ENCODE measurements around the gene RFC4. TPM values are rescaled to one million over a fixed set of nuclear protein-coding genes. Genes with fewer than 3 reads are reported as not detected.
"Not testable (repeated sequence)": the region's sequence is repeated elsewhere in the genome, so short reads cannot be mapped to it uniquely, and the experiment has no call there.

Gene RFC4
- total and polyA plus RNA-seq, 5 experiments from 2014 or later, result 19.2 to 25.3 (median 21.4) TPM

DNA sequence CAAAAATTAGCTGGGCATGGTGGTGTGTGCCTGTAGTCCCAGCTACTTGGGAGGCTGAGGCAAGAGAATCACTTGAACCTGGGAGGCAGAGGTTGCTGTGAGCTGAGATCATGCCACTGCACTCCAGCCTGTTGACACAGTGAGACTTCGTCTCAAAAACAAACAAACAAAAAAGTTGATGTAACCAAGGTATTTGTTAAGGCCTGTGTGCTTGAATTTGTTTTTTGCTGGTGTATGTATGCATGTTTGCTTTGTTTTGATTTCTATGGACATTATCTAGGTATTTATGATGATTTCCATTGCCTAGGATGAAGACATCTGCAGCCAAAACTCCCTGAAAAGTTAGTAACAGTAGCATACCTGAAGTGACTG is 16.1 kb upstream of the RFC4 start:
- Mint-ChIP-seq H3K27me3 (peaks cover 14 to 28% (median 23%) of the 10 kb centered on the region in 5 donors), H3K4me1 (peaks cover 5 to 19% (median 14%) of the 10 kb centered on the region in 4 donors)
- POLR2A ChIA-PET, result interaction anchor here (1.6 to 1.9 kb wide), 3 partner anchors 38 to 206 kb away, joined by 4 to 14 read pairs (median 9); partner anchors contain the start of gene EIF4A2
- not testable (repeated sequence) for ATAC-seq, DNase-seq, H3K36me3 Mint-ChIP-seq, H3K9me3 Mint-ChIP-seq, H3K4me3 Mint-ChIP-seq, H3K27ac Mint-ChIP-seq

- POLR2A ChIA-PET, result interaction anchor here (1.0 to 1.9 kb wide), 4 partner anchors 38 to 246 kb away, joined by 3 to 14 read pairs (median 6); partner anchors contain the start of gene EIF4A2
- peak in 4 of 10 donors; percentile 23 to 55 (median 54) for DNase-seq
These were observed 15.4 kb upstream of the RFC4 start for GRCh38 chr3:186821429-186822387.

DNA sequence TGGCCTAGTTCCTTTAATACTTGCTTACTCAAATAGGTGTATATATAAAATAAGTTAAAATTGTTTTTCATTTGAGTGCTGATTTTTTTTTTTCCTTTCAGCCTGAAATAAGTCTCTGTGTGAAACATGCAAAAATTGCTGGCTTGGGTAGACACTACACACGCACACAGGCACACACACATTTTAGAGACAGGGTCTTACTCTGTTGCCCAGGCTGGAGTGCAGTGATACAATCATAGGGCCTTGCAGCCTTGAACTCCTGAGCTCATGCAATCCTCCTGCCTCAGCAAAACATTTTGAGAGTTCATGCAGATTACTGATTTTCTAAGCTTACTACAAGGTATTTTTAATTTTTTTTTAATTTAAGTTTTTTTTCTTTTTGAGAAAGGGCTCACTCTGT is 12.7 kb upstream of the RFC4 start:
- ATAC-seq (no peak), DNase-seq (no peak)
- POLR2A ChIA-PET, result interaction anchor here (1.4 kb wide), 1 partner anchor 36 kb away, joined by 4 read pairs; the partner anchor contains the start of gene EIF4A2
- Mint-ChIP-seq H3K27me3 (peaks cover 0 to 2% (median 1%) of the 10 kb centered on the region in 5 donors), H3K36me3 (no peaks in the 10 kb centered on the region), H3K27ac (no peak overlapping the region), H3K9me3 (no peaks in the 10 kb centered on the region), H3K4me1 (no peaks in the 10 kb centered on the region), H3K4me3 (no peak overlapping the region)

More at GRCh38 chr3:186821429-186822387, 15.4 kb upstream of the RFC4 start:
- peaks cover 5 to 17% (median 14%) of the 10 kb centered on the region in 4 donors for H3K4me1 Mint-ChIP-seq
- ATAC-seq, result peak in 1 of 2 donors; percentile 34
- H3K27ac Mint-ChIP-seq, result no peak overlapping the region
- H3K36me3 Mint-ChIP-seq, result no peaks in the 10 kb centered on the region
- H3K27me3 Mint-ChIP-seq, result peaks cover 14 to 25% (median 23%) of the 10 kb centered on the region in 5 donors
- H3K4me3 Mint-ChIP-seq, result no peak overlapping the region
- H3K9me3 Mint-ChIP-seq, result no peaks in the 10 kb centered on the region

GRCh38 chr3:186818516-186818915 is 12.2 kb upstream of the RFC4 start:
- no peak overlapping the region for H3K4me3 Mint-ChIP-seq
- no peak overlapping the region for H3K27ac Mint-ChIP-seq
- ATAC-seq (no peak), DNase-seq (no peak)
- H3K4me1 Mint-ChIP-seq, result no peaks in the 10 kb centered on the region
- POLR2A ChIA-PET, result interaction anchor here (0.5 kb wide), 1 partner anchor 152 kb away, joined by 3 read pairs; no protein-coding TSS in a partner anchor
- H3K9me3 Mint-ChIP-seq, result no peaks in the 10 kb centered on the region
- no peaks in the 10 kb centered on the region for H3K36me3 Mint-ChIP-seq
- peaks cover 0 to 5% (median 1%) of the 10 kb centered on the region in 5 donors for H3K27me3 Mint-ChIP-seq

- POLR2A ChIA-PET, result no interaction called here
- Mint-ChIP-seq H3K27ac (no peak overlapping the region), H3K36me3 (no peaks in the 10 kb centered on the region), H3K27me3 (peaks cover 0 to 5% (median 2%) of the 10 kb centered on the region in 5 donors), H3K4me1 (no peaks in the 10 kb centered on the region), H3K4me3 (no peak overlapping the region), H3K9me3 (no peaks in the 10 kb centered on the region)
- ATAC-seq, result no peak
- no peak for DNase-seq
These were observed 9.2 kb upstream of the RFC4 start for GRCh38 chr3:186815435-186815834.

GRCh38 chr3:186814100-186814499 is 7.8 kb upstream of the RFC4 start:
- POLR2A ChIA-PET, result no interaction called here
- H3K27ac Mint-ChIP-seq, result no peak overlapping the region
- no peak overlapping the region for H3K4me3 Mint-ChIP-seq
- no peaks in the 10 kb centered on the region for H3K36me3 Mint-ChIP-seq
- ATAC-seq (no peak), DNase-seq (no peak)
- H3K4me1 Mint-ChIP-seq, result no peaks in the 10 kb centered on the region
- H3K9me3 Mint-ChIP-seq, result no peaks in the 10 kb centered on the region
- peaks cover 0 to 5% (median 2%) of the 10 kb centered on the region in 5 donors for H3K27me3 Mint-ChIP-seq

DNA sequence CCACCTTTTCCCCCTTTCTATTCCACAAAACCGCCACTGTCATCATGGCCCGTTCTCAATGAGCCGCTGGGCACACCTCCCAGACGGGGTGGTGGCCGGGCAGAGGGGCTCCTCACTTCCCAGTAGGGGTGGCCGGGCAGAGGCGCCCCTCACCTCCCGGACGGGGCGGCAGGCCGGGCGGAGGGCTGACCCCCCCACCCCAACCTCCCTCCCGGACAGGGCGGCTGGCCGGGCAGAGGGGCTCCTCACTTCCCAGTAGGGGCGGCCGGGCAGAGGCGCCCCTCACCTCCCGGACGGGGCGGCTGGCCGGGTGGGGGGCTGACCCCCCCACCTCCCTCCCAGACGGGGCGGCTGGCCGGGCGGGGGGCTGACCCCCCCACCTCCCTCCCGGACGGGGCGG is 5.0 kb upstream of the RFC4 start:
- DNase-seq, H3K9me3 Mint-ChIP-seq, POLR2A ChIA-PET, H3K27ac Mint-ChIP-seq, H3K36me3 Mint-ChIP-seq, ATAC-seq, H3K4me3 Mint-ChIP-seq, H3K27me3 Mint-ChIP-seq: not testable (repeated sequence)
- H3K4me1 Mint-ChIP-seq, result peaks cover 4 to 11% (median 11%) of the 10 kb centered on the region in 4 donors

GRCh38 chr3:186810336-186810996 is 4.2 kb upstream of the RFC4 start:
- POLR2A ChIA-PET, result no interaction called here
- Mint-ChIP-seq H3K27ac (no peak overlapping the region), H3K27me3 (peaks cover 0 to 5% (median 2%) of the 10 kb centered on the region in 5 donors), H3K9me3 (no peaks in the 10 kb centered on the region), H3K4me1 (peaks cover 4 to 19% (median 14%) of the 10 kb centered on the region in 4 donors), H3K4me3 (no peak overlapping the region), H3K36me3 (no peaks in the 10 kb centered on the region)
- no peak for DNase-seq
- no peak for ATAC-seq

- DNase-seq (no peak), ATAC-seq (peak in 1 of 2 donors; percentile 39)
- Mint-ChIP-seq H3K27ac (peak overlapping the region; percentile 93 to 99 (median 96)), H3K4me1 (peaks cover 4 to 31% (median 21%) of the 10 kb centered on the region in 4 donors), H3K36me3 (peaks cover 0 to 16% (median 0%) of the 10 kb centered on the region in 3 donors), H3K27me3 (no peaks in the 10 kb centered on the region), H3K9me3 (no peaks in the 10 kb centered on the region), H3K4me3 (peak overlapping the region; percentile 84 to 97 (median 96))
- POLR2A ChIA-PET, result interaction anchor here (0.6 to 8.2 kb wide), 4 partner anchors 24 to 870 kb away, joined by 3 to 97 read pairs (median 9); partner anchors contain the start of gene EIF4A2
These were observed 949 bp upstream of the RFC4 start for GRCh38 chr3:186807231-186807630.

- not testable (repeated sequence) for H3K4me3 Mint-ChIP-seq, H3K27ac Mint-ChIP-seq, H3K27me3 Mint-ChIP-seq, ATAC-seq, DNase-seq, H3K9me3 Mint-ChIP-seq
- POLR2A ChIA-PET, result interaction anchor here (8.2 kb wide), 1 partner anchor 20 kb away, joined by 97 read pairs; the partner anchor contains the start of gene EIF4A2
- H3K4me1 Mint-ChIP-seq, result peaks cover 4 to 44% (median 30%) of the 10 kb centered on the region in 4 donors
- peaks cover 0 to 41% (median 0%) of the 10 kb centered on the region in 3 donors for H3K36me3 Mint-ChIP-seq
These were observed 2.8 kb downstream of the RFC4 start for GRCh38 chr3:186803447-186803846.

DNA sequence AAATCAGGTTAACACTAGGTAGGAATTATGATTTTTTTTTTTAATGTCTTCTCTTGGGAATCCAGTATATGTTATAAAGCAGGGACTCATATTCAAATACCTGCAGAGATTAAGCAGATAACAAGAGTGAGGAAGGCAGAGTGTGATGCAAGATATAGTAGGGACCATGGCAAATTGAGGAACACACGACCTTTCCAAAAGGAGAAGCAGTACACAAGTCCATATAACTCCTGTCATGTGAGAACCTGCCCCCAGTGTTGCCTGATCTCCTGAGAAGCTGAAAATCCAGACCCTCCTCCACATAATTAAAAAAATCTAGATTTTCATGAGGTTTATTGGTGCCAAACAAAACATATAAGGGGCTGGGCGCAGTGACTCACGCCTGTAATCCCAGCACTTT is 3.6 kb downstream of the RFC4 start:
- H3K4me1 Mint-ChIP-seq, result peaks cover 4 to 46% (median 30%) of the 10 kb centered on the region in 4 donors
- no peak overlapping the region for H3K4me3 Mint-ChIP-seq
- ATAC-seq (no peak), DNase-seq (no peak)
- POLR2A ChIA-PET, result interaction anchor here (8.2 kb wide), 1 partner anchor 19 kb away, joined by 97 read pairs; the partner anchor contains the start of gene EIF4A2
- peak overlapping the region in 1 of 10 donors; percentile 53 for H3K27ac Mint-ChIP-seq
- no peaks in the 10 kb centered on the region for H3K27me3 Mint-ChIP-seq
- H3K9me3 Mint-ChIP-seq, result no peaks in the 10 kb centered on the region
- H3K36me3 Mint-ChIP-seq, result peaks cover 0 to 46% (median 0%) of the 10 kb centered on the region in 3 donors

GRCh38 chr3:186800285-186800684 is 6.0 kb downstream of the RFC4 start:
- H3K27ac Mint-ChIP-seq, result peak overlapping the region in 3 of 10 donors; percentile 10 to 77 (median 40)
- peak overlapping the region in 1 of 10 donors; percentile 22 for H3K4me3 Mint-ChIP-seq
- H3K9me3 Mint-ChIP-seq, result no peaks in the 10 kb centered on the region
- no peak for DNase-seq
- H3K36me3 Mint-ChIP-seq, result peaks cover 0 to 64% (median 5%) of the 10 kb centered on the region in 3 donors
- H3K4me1 Mint-ChIP-seq, result peaks cover 0 to 25% (median 16%) of the 10 kb centered on the region in 4 donors
- POLR2A ChIA-PET, result interaction anchor here (1.6 kb wide), 1 partner anchor 17 kb away, joined by 10 read pairs; the partner anchor contains the start of gene EIF4A2
- no peak for ATAC-seq
- no peaks in the 10 kb centered on the region for H3K27me3 Mint-ChIP-seq
